ENCODE measurements around the gene BEX2.
A peak's percentile ranks its signal among the peaks of the same experiment; 100 is the strongest.
"Not testable (repeated sequence)": the region's sequence is repeated elsewhere in the genome, so short reads cannot be mapped to it uniquely, and the experiment has no call there.

The BEX2 gene

GRCh38 chrX:103310555-103311398, at the start of gene BEX2:
Gene BEX2 (minus strand): TSS chrX:103310990. CDS start chrX:103309976, 1,014 bp downstream.
- intact Hi-C loops (cut with DNase I): no loop called here
- peak; percentile 81 to 96 (median 88) for DNase-seq

GRCh38 chrX:103360092-103360491, 49.3 kb upstream of the BEX2 start:
- intact Hi-C loops (cut with DNase I): no loop called here
- no peak for DNase-seq

GRCh38 chrX:103359605-103360004, 48.8 kb upstream of the BEX2 start:
- DNase-seq; intact Hi-C loops (cut with DNase I): not testable (repeated sequence)

- intact Hi-C loops (cut with DNase I): no loop called here
Measured at GRCh38 chrX:103357871-103358270, 47.1 kb upstream of the BEX2 start.

GRCh38 chrX:103356858-103357257, 46.1 kb upstream of the BEX2 start:
- peak in 6 of 42 donors; percentile 4 to 58 (median 18) for DNase-seq
- intact Hi-C loops (cut with DNase I): no loop called here

More at GRCh38 chrX:103357871-103358270, 47.1 kb upstream of the BEX2 start:
- DNase-seq: no peak

- DNase-seq: peak in 40 of 42 donors; percentile 20 to 74 (median 46)
- intact Hi-C loops (cut with DNase I): no loop called here
Measured at GRCh38 chrX:103356130-103356798, 45.5 kb upstream of the BEX2 start, which contains the start of gene TCEAL9. Gene TCEAL9 (plus strand): TSS chrX:103356506. CDS start chrX:103357685, 1,179 bp downstream.

- intact Hi-C loops (cut with DNase I): loop anchor here (10.0 kb wide), 1 partner anchor 117 kb away; no protein-coding TSS in a partner anchor
Measured at GRCh38 chrX:103347682-103348397, 37.0 kb upstream of the BEX2 start.

GRCh38 chrX:103344606-103345005, 33.8 kb upstream of the BEX2 start:
- intact Hi-C loops (cut with DNase I): loop anchor here (10.0 kb wide), 1 partner anchor 120 kb away; no protein-coding TSS in a partner anchor
- DNase-seq: no peak

More at GRCh38 chrX:103347682-103348397, 37.0 kb upstream of the BEX2 start:
- DNase-seq: no peak

GRCh38 chrX:103343105-103343504, 32.3 kb upstream of the BEX2 start:
- intact Hi-C loops (cut with DNase I): loop anchor here (10.0 kb wide), 1 partner anchor 122 kb away; no protein-coding TSS in a partner anchor
- peak in 33 of 42 donors; percentile 11 to 83 (median 51) for DNase-seq

- intact Hi-C loops (cut with DNase I): no loop called here
Measured at GRCh38 chrX:103338663-103339062, 27.9 kb upstream of the BEX2 start.

GRCh38 chrX:103330681-103331288, 20.0 kb upstream of the BEX2 start:
- peak in 19 of 42 donors; percentile 2 to 57 (median 27) for DNase-seq
- intact Hi-C loops (cut with DNase I): no loop called here

More at GRCh38 chrX:103338663-103339062, 27.9 kb upstream of the BEX2 start:
- DNase-seq: peak in 27 of 42 donors; percentile 6 to 77 (median 37)

GRCh38 chrX:103329991-103330390, 19.2 kb upstream of the BEX2 start, which contains the start of gene TCEAL7:
Gene TCEAL7 (plus strand): TSS chrX:103330239. CDS start chrX:103331404, 1,165 bp downstream.
- intact Hi-C loops (cut with DNase I): no loop called here
- peak; percentile 40 to 90 (median 76) for DNase-seq

- intact Hi-C loops (cut with DNase I): no loop called here
Measured at GRCh38 chrX:103311399-103311780, 600 bp upstream of the BEX2 start.

GRCh38 chrX:103309860-103310554, 783 bp downstream of the BEX2 start:
- intact Hi-C loops (cut with DNase I): no loop called here

More at GRCh38 chrX:103311399-103311780, 600 bp upstream of the BEX2 start:
- DNase-seq: no peak

GRCh38 chrX:103305666-103306065, 5.1 kb downstream of the BEX2 start:
- intact Hi-C loops (cut with DNase I); DNase-seq: not testable (repeated sequence)

More at GRCh38 chrX:103309860-103310554, 783 bp downstream of the BEX2 start:
- peak in 21 of 42 donors; percentile 2 to 41 (median 14) for DNase-seq

- intact Hi-C loops (cut with DNase I): no loop called here
- DNase-seq: no peak
Measured at GRCh38 chrX:103304705-103305104, 6.1 kb downstream of the BEX2 start.

- no peak for DNase-seq
- intact Hi-C loops (cut with DNase I): no loop called here
Measured at GRCh38 chrX:103293118-103293517, 17.7 kb downstream of the BEX2 start.

- DNase-seq: no peak
- intact Hi-C loops (cut with DNase I): no loop called here
Measured at GRCh38 chrX:103279624-103280023, 31.2 kb downstream of the BEX2 start.
